ENCODE results near the gene NTRK2.

NTRK2 gene

DNA sequence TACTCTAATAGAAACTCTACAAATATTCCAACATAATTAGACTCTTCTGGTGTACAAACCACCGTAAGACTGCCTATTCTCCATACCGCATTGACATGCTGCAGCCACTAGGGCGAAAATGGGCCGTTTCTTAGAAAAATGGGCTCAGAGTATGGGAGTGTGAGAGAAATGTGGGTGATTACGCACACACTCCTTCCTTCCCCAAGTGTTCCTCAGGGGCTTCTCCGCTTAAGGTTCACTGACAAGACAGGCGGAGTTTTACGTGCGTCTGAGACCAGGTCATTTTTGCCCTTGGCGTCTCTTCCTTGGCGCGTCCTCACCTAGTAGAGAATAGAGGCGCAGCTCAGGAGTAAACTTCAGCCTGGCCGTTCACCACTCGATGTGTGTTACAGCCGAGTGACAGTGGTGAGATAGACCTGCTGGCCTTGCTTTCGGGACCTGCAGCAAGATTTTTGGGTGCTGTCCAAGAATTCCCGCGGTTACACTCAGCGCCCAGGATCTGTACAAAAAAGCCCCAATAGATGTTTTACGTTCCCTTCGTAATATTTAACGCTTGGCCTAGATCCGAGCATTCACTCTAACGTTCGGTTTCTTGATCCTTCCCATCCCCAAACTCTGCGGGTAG is 1.8 kb upstream of the NTRK2 start:
- FAIRE-seq: no peak
- TF ChIP-seq POLR2AphosphoS5 (IDR thresholded peaks at IDR 0.05; ENCODE audit: low read depth, low read length): no peak
- TF ChIP-seq POLR2A (IDR thresholded peaks at IDR 0.05; ENCODE audit: low read depth, low read length): no peak
- no peak for TF ChIP-seq TAF1 (IDR thresholded peaks at IDR 0.05; ENCODE audit: borderline replicate concordance, low read depth, low read length)
- peak; percentile 5 for DNase-seq (ENCODE audit: insufficient read length)

DNA sequence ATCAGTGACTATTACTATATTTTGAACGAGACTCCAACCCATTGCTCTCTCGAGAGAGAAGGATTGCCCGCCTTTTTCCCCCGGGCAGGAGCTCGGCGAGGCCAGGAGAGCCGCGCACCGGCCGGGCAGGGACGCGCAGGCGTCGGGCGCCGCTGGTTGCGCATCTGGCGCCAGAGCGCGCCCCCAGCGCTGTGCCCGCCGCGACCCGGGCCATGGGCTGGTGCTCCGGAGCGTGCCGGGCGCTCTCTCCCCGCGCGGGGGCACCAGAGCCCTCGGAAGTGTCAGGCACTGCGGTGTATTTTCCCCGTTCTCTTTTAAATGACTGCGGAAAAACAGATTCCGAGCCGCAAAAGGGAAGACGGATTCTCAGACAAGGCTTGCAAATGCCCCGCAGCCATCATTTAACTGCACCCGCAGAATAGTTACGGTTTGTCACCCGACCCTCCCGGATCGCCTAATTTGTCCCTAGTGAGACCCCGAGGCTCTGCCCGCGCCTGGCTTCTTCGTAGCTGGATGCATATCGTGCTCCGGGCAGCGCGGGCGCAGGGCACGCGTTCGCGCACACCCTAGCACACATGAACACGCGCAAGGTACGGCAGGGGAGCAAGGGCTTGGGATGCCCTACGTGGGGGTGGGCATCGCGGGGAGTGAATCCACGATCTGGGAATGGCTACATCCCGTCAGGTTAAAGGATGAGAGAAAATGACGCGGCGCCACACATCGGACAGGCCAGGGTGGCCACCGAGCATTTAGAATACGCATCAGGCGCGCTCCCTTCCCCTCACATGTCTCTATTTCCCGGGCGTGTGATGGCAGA is 1.1 kb upstream of the NTRK2 start:
- FAIRE-seq (peak; percentile 58), DNase-seq (ENCODE audit: insufficient read length) (peak; percentile 44)
- TF ChIP-seq POLR2AphosphoS5 (IDR thresholded peaks at IDR 0.05; ENCODE audit: low read depth, low read length): no peak
- no peak for TF ChIP-seq TAF1 (IDR thresholded peaks at IDR 0.05; ENCODE audit: borderline replicate concordance, low read depth, low read length)
- TF ChIP-seq POLR2A (IDR thresholded peaks at IDR 0.05; ENCODE audit: low read depth, low read length): no peak

DNA sequence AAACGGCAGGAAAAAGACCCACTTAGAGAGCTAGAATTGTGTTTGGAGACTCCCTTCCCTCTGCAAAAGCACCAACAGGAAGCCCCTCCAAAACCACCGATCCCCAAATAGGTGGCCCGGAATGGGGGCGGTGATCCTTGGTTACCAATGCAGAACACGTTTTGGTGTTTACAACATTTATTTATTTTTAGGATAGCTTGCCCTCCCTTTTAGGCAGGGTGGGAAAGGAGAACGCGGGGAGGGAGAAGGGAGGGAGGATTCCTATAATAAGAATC is 579 bp upstream of the NTRK2 start:
- FAIRE-seq (no peak), DNase-seq (ENCODE audit: insufficient read length) (peak; percentile 5)
- TF ChIP-seq POLR2A (IDR thresholded peaks at IDR 0.05; ENCODE audit: low read depth, low read length) (no peak), TAF1 (IDR thresholded peaks at IDR 0.05; ENCODE audit: borderline replicate concordance, low read depth, low read length) (no peak), POLR2AphosphoS5 (IDR thresholded peaks at IDR 0.05; ENCODE audit: low read depth, low read length) (no peak)

DNA sequence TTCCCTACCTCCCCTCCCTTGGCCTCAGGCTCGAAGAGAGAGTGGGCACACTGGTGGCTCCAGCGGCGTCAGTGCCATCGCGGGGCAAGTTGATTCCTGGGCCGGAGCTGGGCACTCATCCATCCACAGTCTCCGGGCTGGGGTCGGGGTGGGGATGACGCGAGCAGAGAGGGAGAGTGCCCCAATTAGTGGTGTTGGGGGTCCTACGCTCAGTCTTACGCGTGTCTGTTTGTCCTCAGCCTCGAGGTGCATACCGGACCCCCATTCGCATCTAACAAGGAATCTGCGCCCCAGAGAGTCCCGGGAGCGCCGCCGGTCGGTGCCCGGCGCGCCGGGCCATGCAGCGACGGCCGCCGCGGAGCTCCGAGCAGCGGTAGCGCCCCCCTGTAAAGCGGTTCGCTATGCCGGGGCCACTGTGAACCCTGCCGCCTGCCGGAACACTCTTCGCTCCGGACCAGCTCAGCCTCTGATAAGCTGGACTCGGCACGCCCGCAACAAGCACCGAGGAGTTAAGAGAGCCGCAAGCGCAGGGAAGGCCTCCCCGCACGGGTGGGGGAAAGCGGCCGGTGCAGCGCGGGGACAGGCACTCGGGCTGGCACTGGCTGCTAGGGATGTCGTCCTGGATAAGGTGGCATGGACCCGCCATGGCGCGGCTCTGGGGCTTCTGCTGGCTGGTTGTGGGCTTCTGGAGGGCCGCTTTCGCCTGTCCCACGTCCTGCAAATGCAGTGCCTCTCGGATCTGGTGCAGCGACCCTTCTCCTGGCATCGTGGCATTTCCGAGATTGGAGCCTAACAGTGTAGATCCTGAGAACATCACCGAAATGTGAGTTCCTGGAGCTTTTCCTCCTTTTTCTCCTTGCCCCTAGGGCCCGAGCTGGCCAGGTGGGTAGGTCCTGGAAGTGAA is 861 bp downstream of the NTRK2 start:
- FAIRE-seq (no peak), DNase-seq (ENCODE audit: insufficient read length) (peak; percentile 7)
- TF ChIP-seq TAF1 (IDR thresholded peaks at IDR 0.05; ENCODE audit: borderline replicate concordance, low read depth, low read length) (no peak), POLR2A (IDR thresholded peaks at IDR 0.05; ENCODE audit: low read depth, low read length) (no peak), POLR2AphosphoS5 (IDR thresholded peaks at IDR 0.05; ENCODE audit: low read depth, low read length) (no peak)

DNA sequence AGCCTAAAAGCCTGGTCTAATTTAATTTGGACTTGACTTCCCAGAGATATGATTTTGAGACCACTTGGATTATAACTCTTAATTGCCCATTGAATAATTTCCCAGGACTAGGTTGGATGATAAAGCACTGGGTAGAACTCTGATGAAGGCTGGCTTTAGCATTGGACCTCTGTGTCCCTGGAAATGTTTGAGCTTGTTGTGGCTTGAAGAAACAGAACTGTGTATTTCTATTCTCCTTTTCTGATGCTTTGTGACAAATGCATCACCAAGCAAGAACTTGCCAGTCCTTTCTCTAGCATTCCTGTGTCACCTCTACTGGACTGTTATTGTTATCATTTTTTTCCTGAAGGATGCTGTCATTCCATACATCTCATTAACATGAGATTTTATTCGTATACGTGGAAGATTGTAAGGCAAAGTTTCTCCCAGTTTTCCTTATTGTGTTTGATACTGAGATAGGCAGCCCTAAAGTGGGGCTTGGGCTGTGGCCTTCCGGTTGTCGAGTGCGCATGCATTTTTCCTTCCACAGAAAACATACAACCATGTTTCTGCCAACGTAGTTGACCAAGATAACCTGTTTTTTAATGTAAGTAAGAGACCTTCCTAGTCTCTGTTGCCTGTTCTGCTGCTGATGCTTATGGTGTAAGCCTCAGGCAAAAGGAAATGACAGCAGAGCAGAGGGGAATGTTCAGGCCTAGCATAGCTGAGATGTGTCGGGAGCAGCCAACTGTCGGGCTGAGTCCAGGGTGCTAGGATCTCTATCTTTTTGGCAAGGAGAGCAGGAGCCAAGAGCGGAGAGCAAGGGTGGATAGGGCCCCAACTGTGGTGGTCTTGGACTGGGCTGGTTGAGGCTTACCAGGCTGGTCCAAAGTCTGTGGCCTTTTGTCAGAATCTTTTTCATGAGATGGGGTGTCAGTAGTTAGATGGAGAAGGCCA is 2.3 kb downstream of the NTRK2 start:
- FAIRE-seq (no peak), DNase-seq (ENCODE audit: insufficient read length) (no peak)
- no peak for TF ChIP-seq POLR2A (IDR thresholded peaks at IDR 0.05; ENCODE audit: low read depth, low read length)
- no peak for TF ChIP-seq POLR2AphosphoS5 (IDR thresholded peaks at IDR 0.05; ENCODE audit: low read depth, low read length)
- TF ChIP-seq TAF1 (IDR thresholded peaks at IDR 0.05; ENCODE audit: borderline replicate concordance, low read depth, low read length): no peak

DNA sequence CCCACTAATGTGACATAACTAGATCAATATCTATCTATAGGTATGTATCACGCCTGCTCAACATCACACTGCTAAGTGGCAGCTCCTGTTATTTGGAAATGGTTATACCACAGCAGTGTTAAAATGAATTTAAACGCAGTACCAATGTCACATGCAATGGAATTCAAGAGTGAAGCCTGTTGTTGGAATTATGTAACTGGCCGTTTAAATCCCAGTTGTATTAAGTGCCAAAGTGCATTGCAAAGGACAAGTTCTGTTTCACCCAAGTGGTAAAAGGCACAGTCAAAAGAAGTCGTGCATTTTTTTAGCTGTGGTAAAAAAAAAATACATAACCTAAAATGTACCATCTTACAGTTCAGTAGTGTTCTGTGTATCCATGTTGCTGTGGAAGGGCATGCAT is 4.3 kb downstream of the NTRK2 start:
- DNase-seq (ENCODE audit: insufficient read length) (no peak), FAIRE-seq (no peak)
- TF ChIP-seq POLR2AphosphoS5 (IDR thresholded peaks at IDR 0.05; ENCODE audit: low read depth, low read length) (no peak), TAF1 (IDR thresholded peaks at IDR 0.05; ENCODE audit: borderline replicate concordance, low read depth, low read length) (no peak), POLR2A (IDR thresholded peaks at IDR 0.05; ENCODE audit: low read depth, low read length) (no peak)

DNA sequence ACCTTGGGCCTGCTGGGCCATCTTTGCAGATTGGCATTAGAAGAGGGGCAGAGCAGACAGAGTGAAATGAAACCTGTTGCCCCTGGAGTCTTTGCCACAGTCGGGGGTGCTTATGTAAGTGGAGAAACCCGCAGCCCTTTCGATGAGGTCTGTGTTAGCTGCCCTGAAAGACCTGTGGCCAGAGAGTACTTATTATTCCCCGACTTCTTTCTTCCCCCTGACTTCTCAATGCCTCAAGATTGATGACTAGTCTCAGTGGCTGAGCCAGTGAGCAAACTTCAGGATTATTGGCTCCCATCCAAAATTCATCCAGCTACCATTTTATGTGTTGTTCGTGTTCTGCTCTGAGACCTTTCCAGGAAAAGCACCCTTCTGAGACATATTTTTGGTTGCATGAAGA is 7.6 kb downstream of the NTRK2 start:
- TF ChIP-seq POLR2A (IDR thresholded peaks at IDR 0.05; ENCODE audit: low read depth, low read length) (no peak), POLR2AphosphoS5 (IDR thresholded peaks at IDR 0.05; ENCODE audit: low read depth, low read length) (no peak), TAF1 (IDR thresholded peaks at IDR 0.05; ENCODE audit: borderline replicate concordance, low read depth, low read length) (no peak)
- FAIRE-seq (no peak), DNase-seq (ENCODE audit: insufficient read length) (no peak)

DNA sequence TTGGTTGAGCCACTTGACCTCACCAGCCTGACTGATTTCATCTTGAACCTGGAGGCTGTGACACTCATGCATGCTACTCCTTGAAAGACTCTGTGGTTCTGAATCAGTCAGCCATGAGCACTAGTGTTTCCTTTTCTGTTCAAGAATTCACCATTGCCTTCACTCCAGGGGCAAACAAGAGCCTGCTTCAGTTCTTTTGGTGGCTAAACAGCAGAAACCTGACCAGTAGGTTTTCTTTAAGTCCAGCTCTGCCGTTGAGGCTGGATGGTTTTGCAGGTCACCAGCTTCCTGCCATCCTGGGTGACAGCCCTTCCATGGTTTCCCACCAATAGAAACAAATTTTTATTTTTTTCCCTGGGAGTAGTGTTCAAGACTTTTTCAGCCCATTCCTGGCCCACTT is 10.0 kb downstream of the NTRK2 start:
- no peak for FAIRE-seq
- no peak for TF ChIP-seq POLR2A (IDR thresholded peaks at IDR 0.05; ENCODE audit: low read depth, low read length)
- no peak for TF ChIP-seq TAF1 (IDR thresholded peaks at IDR 0.05; ENCODE audit: borderline replicate concordance, low read depth, low read length)
- no peak for TF ChIP-seq POLR2AphosphoS5 (IDR thresholded peaks at IDR 0.05; ENCODE audit: low read depth, low read length)
- no peak for DNase-seq (ENCODE audit: insufficient read length)

DNA sequence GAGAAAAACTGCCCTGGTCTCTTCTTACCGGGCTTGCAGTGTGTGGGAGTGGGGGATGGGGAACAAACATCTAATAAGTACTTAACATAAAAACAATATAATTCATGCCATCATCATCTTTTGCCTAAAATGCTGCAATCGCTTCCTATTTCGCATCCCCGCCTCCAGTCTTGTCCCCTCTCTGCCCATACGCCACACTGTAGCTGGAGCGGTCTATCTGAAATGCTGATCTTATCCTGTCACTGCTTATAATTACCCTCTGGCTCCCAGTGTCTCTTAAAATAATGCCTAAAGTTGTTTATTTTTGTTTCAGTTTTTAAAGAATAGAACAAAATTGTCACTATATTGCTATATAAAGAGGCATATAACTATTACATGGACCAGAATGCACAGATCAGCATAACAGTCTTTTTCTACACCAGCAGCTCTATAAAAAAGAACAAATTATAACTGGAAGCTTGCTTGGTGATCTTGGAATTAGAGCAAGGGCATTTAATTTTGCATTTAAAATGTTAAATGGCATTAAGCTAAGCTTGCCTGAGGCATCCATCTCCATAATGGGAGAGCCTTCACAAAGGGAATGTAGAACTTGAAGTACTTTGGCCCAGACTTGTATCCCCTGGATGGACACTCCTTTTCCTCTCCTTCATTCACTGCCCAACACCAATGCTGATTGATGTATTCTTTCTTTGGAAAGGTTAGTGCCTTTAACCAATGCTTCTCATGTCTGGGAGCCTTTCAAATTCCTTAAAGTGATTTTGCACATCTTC is 12.2 kb downstream of the NTRK2 start:
- TF ChIP-seq TAF1 (IDR thresholded peaks at IDR 0.05; ENCODE audit: borderline replicate concordance, low read depth, low read length) (no peak), POLR2AphosphoS5 (IDR thresholded peaks at IDR 0.05; ENCODE audit: low read depth, low read length) (no peak), POLR2A (IDR thresholded peaks at IDR 0.05; ENCODE audit: low read depth, low read length) (no peak)
- no peak for DNase-seq (ENCODE audit: insufficient read length)
- no peak for FAIRE-seq

DNA sequence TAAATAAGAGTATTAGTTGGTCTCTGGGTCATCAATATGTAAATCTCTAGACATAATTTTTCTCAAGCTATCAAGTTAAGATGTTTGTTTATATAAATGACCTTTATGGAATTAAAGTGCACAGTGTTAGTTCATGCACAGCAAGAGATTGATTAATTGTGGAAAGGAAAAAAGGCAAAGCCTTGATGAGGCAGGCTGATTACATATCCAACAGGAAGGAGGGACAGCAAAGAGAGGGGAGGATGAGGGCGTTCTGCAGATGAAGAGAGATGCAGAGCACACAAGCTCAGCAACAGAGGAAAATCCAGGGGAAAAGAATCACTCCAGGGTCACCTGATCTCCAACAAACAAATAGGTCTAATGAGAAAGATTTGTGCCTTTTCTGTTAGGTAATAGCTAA is 16.5 kb downstream of the NTRK2 start:
- FAIRE-seq (no peak), DNase-seq (ENCODE audit: insufficient read length) (no peak)
- no peak for TF ChIP-seq POLR2AphosphoS5 (IDR thresholded peaks at IDR 0.05; ENCODE audit: low read depth, low read length)
- TF ChIP-seq POLR2A (IDR thresholded peaks at IDR 0.05; ENCODE audit: low read depth, low read length): no peak
- TF ChIP-seq TAF1 (IDR thresholded peaks at IDR 0.05; ENCODE audit: borderline replicate concordance, low read depth, low read length): no peak

All from GM12892 (cell line).